A549 (cell line): ENCODE data around the gene R3HDM2. TPM values are rescaled to one million over a fixed set of nuclear protein-coding genes. Genes with fewer than 3 reads are reported as not detected.

Experiments
- ATAC-seq, 2 experiments: fragments of 200-7000 bp in 1 of 2; fragments of >200 bp in 1 of 2; cut with Nextera tagmentation in 1 of 2; cut with Tn5 transposase in 1 of 2; 3 replicates each; pipeline versions ENCODE4 v1.8.0 to v1.9.1; 2018 to 2020; ENCODE audit warnings: mild to moderate bottlenecking in 1 of 2, moderate library complexity in 1 of 2
- CTCF ChIA-PET: fragments of 300-600 bp; sonication (Branson Sonifier 250); formaldehyde crosslinking; extraction: SDS; loops from one replicate; lab custom pipeline; 2021; ENCODE audit warnings: antibody characterized with exemption, inconsistent platforms; lab: Yijun Ruan, JAX
- POLR2A ChIA-PET: fragments of 350-600 bp; formaldehyde crosslinking; extraction: SDS; loops from one replicate; lab custom pipeline; 2021; ENCODE audit warnings: antibody characterized with exemption, inconsistent platforms; lab: Yijun Ruan, JAX
- DNase-seq, 2 experiments: peaks; one replicate each; pipeline versions ENCODE4 v3.0.0 to v3.0.0-alpha.2; 2011 to 2016; ENCODE audit warnings: low read depth in 1 of 2, low spot score in 1 of 2
- FAIRE-seq: peaks from 2 replicates; lab custom pipeline; 2011; peaks lifted over from hg19 to GRCh38; lab: Jason Lieb, UNC
- H3K27ac ChIP-seq, 2 experiments: fragments of >200 bp; sonication (Bioruptor Twin); formaldehyde crosslinking; 3 replicates each; pipeline ENCODE4 v1.5.1; 2016 to 2017
- H3K4me1 ChIP-seq: fragments of >200 bp; sonication (Bioruptor Twin); formaldehyde crosslinking; 3 replicates; pipeline ENCODE4 v1.6.1; 2016
- H3K4me2 ChIP-seq: fragments of >200 bp; sonication (Bioruptor Twin); formaldehyde crosslinking; 3 replicates; pipeline ENCODE4 v1.6.1; 2016
- H3K4me3 ChIP-seq: fragments of >200 bp; sonication (Bioruptor Twin); formaldehyde crosslinking; 3 replicates; pipeline ENCODE4 v1.5.1; 2016
- H3K9me3 ChIP-seq: fragments of >200 bp; sonication (Bioruptor Twin); formaldehyde crosslinking; 3 replicates; pipeline ENCODE4 v1.6.1; 2016
- CBX8 ChIP-seq: fragments of 200-600 bp; sonication (generic); IDR thresholded peaks from 2 replicates; pipeline ENCODE4 v1.6.1; 2016
- CEBPB ChIP-seq, 2 experiments: fragments of >200 bp in 1 of 2; sonication (Bioruptor Twin) in 1 of 2; formaldehyde crosslinking in 1 of 2; IDR thresholded peaks; 2 replicates each; pipeline ENCODE4 v1.6.1; 2012 to 2016
- EP300 ChIP-seq, 2 experiments: fragments of >200 bp; sonication (Bioruptor Twin); formaldehyde crosslinking; IDR thresholded peaks; 2 replicates in 1 of 2; 3 replicates in 1 of 2; pipeline ENCODE4 v1.6.1; 2016 to 2017
- HDAC2 ChIP-seq: fragments of 200-600 bp; sonication (generic); IDR thresholded peaks from 2 replicates; pipeline ENCODE4 v1.6.1; 2016
- KDM1A ChIP-seq: fragments of 200-600 bp; sonication (generic); IDR thresholded peaks from 2 replicates; pipeline ENCODE4 v1.6.1; 2016; ENCODE audit warnings: low read depth, mild to moderate bottlenecking
- NFE2L2 ChIP-seq: fragments of 150-350 bp; conservative IDR thresholded peaks from 2 replicates; pipeline ENCODE4 v1.6.1; 2014; ENCODE audit warnings: low read length
- NR3C1 ChIP-seq: fragments of >200 bp; sonication (Bioruptor Twin); formaldehyde crosslinking; IDR thresholded peaks from 3 replicates; pipeline ENCODE4 v1.6.1; 2017
- PBX3 ChIP-seq: IDR thresholded peaks from 2 replicates; pipeline ENCODE4 v1.6.1; 2012
- POLR2A ChIP-seq: IDR thresholded peaks from 2 replicates; pipeline ENCODE4 v1.6.1; 2012; ENCODE audit warnings: mild to moderate bottlenecking, low read length
- RAD21 ChIP-seq, 2 experiments: fragments of >200 bp in 1 of 2; sonication (Bioruptor Twin) in 1 of 2; formaldehyde crosslinking in 1 of 2; IDR thresholded peaks in 1 of 2; conservative IDR thresholded peaks in 1 of 2; 2 replicates in 1 of 2; 3 replicates in 1 of 2; pipeline ENCODE4 v1.6.1; 2012 to 2018; ENCODE audit warnings: inconsistent platforms in 1 of 2
- REST ChIP-seq: fragments of 200-600 bp; sonication (generic); IDR thresholded peaks from 2 replicates; pipeline ENCODE4 v1.6.1; 2016; ENCODE audit warnings: antibody characterized with exemption, mild to moderate bottlenecking, moderate library complexity
- RFX5 ChIP-seq: fragments of 450-650 bp; IDR thresholded peaks from 2 replicates; pipeline ENCODE4 v1.7.1; 2014; ENCODE audit warnings: antibody characterized with exemption, mild to moderate bottlenecking, moderate library complexity
- RNF2 ChIP-seq: fragments of 200-600 bp; sonication (generic); IDR thresholded peaks from 2 replicates; pipeline ENCODE4 v1.6.1; 2016; ENCODE audit warnings: low read depth, mild to moderate bottlenecking, antibody characterized with exemption, moderate library complexity, borderline replicate concordance
- TP53 ChIP-seq: fragments of 250-450 bp; sonication (Bioruptor Pico); IDR thresholded peaks from 2 replicates; pipeline ENCODE4 v1.5.0; 2021; ENCODE audit warnings: mild to moderate bottlenecking, moderate library complexity
- ZSCAN20 ChIP-seq: fragments of 250-450 bp; sonication (Bioruptor Pico); IDR thresholded peaks from 2 replicates; pipeline ENCODE4 v1.8.0; 2022; ENCODE audit warnings: mild to moderate bottlenecking, moderate library complexity
- WGBS: methylation state at CpG from one replicate; pipeline ENCODE4 v1.1.6; 2017; ENCODE audit errors: missing lambda C conversion rate; 5-methylcytosine and 5-hydroxymethylcytosine counted together
- polyA plus RNA-seq, 4 experiments: library from polyadenylated mRNA; depleted of rRNA in 3 of 4; stranded (reverse); fragments of >200 nt; fragmentation: RNase III in 1 of 4; extraction: RNeasy Plus Mini Kit Qiagen cat#74134 plus additional on column Dnase treatment in 1 of 4; gene quantifications; 2 replicates in 3 of 4; 3 replicates in 1 of 4; pipeline ENCODE4 v1.2.3, GENCODE V29; 2011 to 2017

The R3HDM2 gene
- polyA plus RNA-seq, 2 of the 4 experiments (the other 2 are of a cell fraction): 14.0 to 30.6 TPM

- Histone ChIP-seq H3K27ac (no peak overlapping the region), H3K4me2 (no peak overlapping the region), H3K4me3 (no peak overlapping the region), H3K4me1 (0 out of 3 replicates have a peak, but pooled peaks cover 3% of the 10 kb centered on the region), H3K9me3 (no peaks in the 10 kb centered on the region)
- TF ChIP-seq REST: no peak
- TF ChIP-seq ZSCAN20 (CRISPR knock-in tag): no peak
- CTCF ChIA-PET: interaction anchor here (0.6 to 1.9 kb wide), 5 partner anchors 11 to 149 kb away, joined by 3 to 8 read pairs (median 3); no protein-coding TSS in a partner anchor
- no peak for DNase-seq
- no peak for FAIRE-seq
- ATAC-seq: no peak; a peak in 1 of 6 replicates
- POLR2A ChIA-PET: no interaction called here
Observed at GRCh38 chr12:57325395-57325794, 105.4 kb downstream of the R3HDM2 start.

DNA sequence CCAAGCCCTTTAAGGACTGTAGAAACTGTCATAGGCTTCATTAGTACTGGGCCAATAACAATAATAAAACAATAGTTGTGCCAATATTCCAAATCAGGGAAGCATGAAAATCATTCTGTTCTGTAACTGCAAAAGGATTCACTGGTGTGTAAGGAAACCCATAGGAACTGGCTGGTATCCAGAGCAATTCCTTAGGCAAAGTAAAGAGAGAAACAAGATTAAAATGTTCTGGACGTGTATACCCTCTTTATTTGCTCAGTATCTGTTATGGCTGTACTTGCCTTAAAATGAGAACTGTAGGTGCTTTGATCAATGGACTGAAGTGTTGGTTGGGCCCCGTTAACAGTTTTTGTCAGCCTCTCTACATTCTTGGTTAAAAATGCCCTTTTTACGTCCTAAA, 107.4 kb downstream of the R3HDM2 start:
- Histone ChIP-seq H3K4me1 (peaks cover 10% of the 10 kb centered on the region), H3K4me2 (no peak overlapping the region), H3K9me3 (no peaks in the 10 kb centered on the region), H3K27ac (no peak overlapping the region), H3K4me3 (no peak overlapping the region)
- ATAC-seq (no peak), FAIRE-seq (no peak), DNase-seq (no peak)
- ChIA-PET CTCF (interaction anchor here (1.1 to 1.6 kb wide), 3 partner anchors 16 to 140 kb away, joined by 3 to 8 read pairs (median 3); no protein-coding TSS in a partner anchor), POLR2A (no interaction called here)
- 82% methylated on average over 3 of the region's 3 CpGs for WGBS
- no peak for TF ChIP-seq RFX5
- TF ChIP-seq CEBPB (IDR thresholded peaks at IDR 0.05): no peak
- no peak for TF ChIP-seq RNF2
- TF ChIP-seq RAD21 (conservative IDR thresholded peaks at IDR 0.05 in 1 of 2, IDR thresholded peaks at IDR 0.05 in 1 of 2): no peak
- no peak for TF ChIP-seq TP53 (CRISPR knock-in tag)
- TF ChIP-seq NR3C1: no peak
- TF ChIP-seq PBX3: no peak
- no peak for TF ChIP-seq POLR2A
- TF ChIP-seq KDM1A: no peak
- no peak for TF ChIP-seq REST
- no peak for TF ChIP-seq HDAC2
- no peak for TF ChIP-seq CBX8
- TF ChIP-seq NFE2L2: no peak

- ATAC-seq (no peak), FAIRE-seq (no peak), DNase-seq (no peak)
- no peak for TF ChIP-seq EP300 (IDR thresholded peaks at IDR 0.05)
- WGBS: 80% methylated on average over 2 of the region's 2 CpGs
- Histone ChIP-seq H3K4me1 (peaks cover 10% of the 10 kb centered on the region), H3K4me2 (no peak overlapping the region), H3K4me3 (no peak overlapping the region), H3K9me3 (no peaks in the 10 kb centered on the region), H3K27ac (no peak overlapping the region)
- ChIA-PET POLR2A (interaction anchor here (0.6 kb wide), 1 partner anchor 40 kb away, joined by 4 read pairs; no protein-coding TSS in a partner anchor), CTCF (interaction anchor here (0.7 to 5.3 kb wide), 7 partner anchors 13 to 138 kb away, joined by 3 to 34 read pairs (median 4); partner anchors contain the start of genes GLI1 and INHBC)
Observed at GRCh38 chr12:57320639-57321038, 110.2 kb downstream of the R3HDM2 start.
